Measurements from ENCODE around the gene DOCK9. TPM values are rescaled to one million over a fixed set of nuclear protein-coding genes. Genes with fewer than 3 reads are reported as not detected.
A peak's percentile ranks its signal among the peaks of the same experiment; 100 is the strongest.

The DOCK9 gene
- total RNA-seq, 1 donor = 44.5 TPM

DNA sequence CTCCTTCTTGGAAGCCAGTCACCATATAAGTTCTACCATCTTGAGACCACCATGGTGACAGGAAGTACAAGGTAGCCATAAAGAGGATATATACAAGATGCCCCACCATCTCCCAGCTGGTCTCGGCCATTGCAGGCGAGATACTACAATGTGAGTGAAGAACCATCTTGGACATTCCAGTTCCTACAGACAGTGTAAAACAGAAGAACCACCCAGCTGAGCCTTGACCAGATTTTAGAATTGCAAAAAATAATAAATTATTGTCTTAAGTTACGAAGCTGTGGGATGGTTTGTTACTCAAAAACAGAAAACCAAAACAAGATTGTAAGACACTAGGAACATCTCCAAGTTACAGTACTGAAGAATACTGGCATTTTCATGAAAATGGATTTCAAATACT, 43.6 kb downstream of the DOCK9 start:
- H3K27ac ChIP-seq (ENCODE audit: low read depth, low read length) = no peak overlapping the region
- no peaks in the 10 kb centered on the region for H3K79me2 ChIP-seq (ENCODE audit: insufficient read depth, low read length)
- no peaks in the 10 kb centered on the region for H3K27me3 ChIP-seq (ENCODE audit: insufficient read depth, low read length)
- H3K9me3 ChIP-seq (ENCODE audit: low read depth, low read length) = peaks cover 5% of the 10 kb centered on the region
- H3K36me3 ChIP-seq (ENCODE audit: insufficient read depth, low read length) = no peaks in the 10 kb centered on the region
- no peak overlapping the region for H3K4me2 ChIP-seq (ENCODE audit: insufficient read depth, low read length)
- no peak overlapping the region for H3K4me3 ChIP-seq (ENCODE audit: insufficient read depth, low read length)
- TF ChIP-seq CTCF (IDR thresholded peaks at IDR 0.05; ENCODE audit: extremely low read depth, low read depth, low read length) = no peak
- no peak for DNase-seq (ENCODE audit: insufficient read length, low spot score, missing footprints)
- no peak overlapping the region for H2AFZ ChIP-seq (ENCODE audit: low read length)
- H4K20me1 ChIP-seq (ENCODE audit: insufficient read depth, low read length) = no peaks in the 10 kb centered on the region
- no peaks in the 10 kb centered on the region for H3K4me1 ChIP-seq (ENCODE audit: insufficient read depth, low read length)

DNA sequence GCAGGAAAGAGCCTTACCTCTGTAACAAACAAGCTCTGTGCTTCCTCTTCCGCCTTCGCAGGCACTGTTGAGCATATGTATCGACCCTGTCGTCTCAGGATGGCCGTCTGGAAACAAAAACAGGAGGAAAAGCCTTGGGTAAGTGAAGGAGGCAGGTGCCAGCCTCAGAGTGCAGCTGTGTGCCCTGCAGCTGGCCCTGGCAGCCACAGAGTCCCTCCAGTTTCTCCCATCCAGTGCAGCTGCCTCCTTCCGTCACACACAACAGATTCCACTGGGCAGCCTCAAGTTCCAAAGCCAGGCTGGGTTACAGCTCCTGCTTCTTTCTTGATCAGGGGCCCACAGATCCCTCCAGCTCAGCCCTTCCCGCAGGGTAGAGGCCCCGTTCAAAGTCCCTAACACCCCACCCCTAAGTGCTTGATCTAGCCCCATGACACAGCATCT, 47.7 kb downstream of the DOCK9 start:
- H3K36me3 ChIP-seq (ENCODE audit: insufficient read depth, low read length) = no peaks in the 10 kb centered on the region
- H3K4me1 ChIP-seq (ENCODE audit: insufficient read depth, low read length) = peaks cover 16% of the 10 kb centered on the region
- no peak overlapping the region for H3K27ac ChIP-seq (ENCODE audit: low read depth, low read length)
- no peak overlapping the region for H3K4me3 ChIP-seq (ENCODE audit: insufficient read depth, low read length)
- peaks cover 5% of the 10 kb centered on the region for H3K9me3 ChIP-seq (ENCODE audit: low read depth, low read length)
- no peak for TF ChIP-seq CTCF (IDR thresholded peaks at IDR 0.05; ENCODE audit: extremely low read depth, low read depth, low read length)
- H4K20me1 ChIP-seq (ENCODE audit: insufficient read depth, low read length) = no peaks in the 10 kb centered on the region
- H3K79me2 ChIP-seq (ENCODE audit: insufficient read depth, low read length) = no peaks in the 10 kb centered on the region
- H3K27me3 ChIP-seq (ENCODE audit: insufficient read depth, low read length) = no peaks in the 10 kb centered on the region
- DNase-seq (ENCODE audit: insufficient read length, low spot score, missing footprints) = no peak
- no peak overlapping the region for H3K4me2 ChIP-seq (ENCODE audit: insufficient read depth, low read length)
- no peak overlapping the region for H2AFZ ChIP-seq (ENCODE audit: low read length)

- Histone ChIP-seq H3K27me3 (ENCODE audit: insufficient read depth, low read length) (no peaks in the 10 kb centered on the region), H3K4me3 (ENCODE audit: insufficient read depth, low read length) (no peak overlapping the region), H4K20me1 (ENCODE audit: insufficient read depth, low read length) (no peaks in the 10 kb centered on the region), H2AFZ (ENCODE audit: low read length) (no peak overlapping the region), H3K9me3 (ENCODE audit: low read depth, low read length) (no peaks in the 10 kb centered on the region), H3K4me1 (ENCODE audit: insufficient read depth, low read length) (peaks cover 16% of the 10 kb centered on the region), H3K79me2 (ENCODE audit: insufficient read depth, low read length) (no peaks in the 10 kb centered on the region), H3K4me2 (ENCODE audit: insufficient read depth, low read length) (peak overlapping the region; percentile 55), H3K27ac (ENCODE audit: low read depth, low read length) (peak overlapping the region; percentile 48), H3K36me3 (ENCODE audit: insufficient read depth, low read length) (no peaks in the 10 kb centered on the region)
- no peak for TF ChIP-seq CTCF (IDR thresholded peaks at IDR 0.05; ENCODE audit: extremely low read depth, low read depth, low read length)
- no peak for DNase-seq (ENCODE audit: insufficient read length, low spot score, missing footprints)
These were observed 49.6 kb downstream of the DOCK9 start for GRCh38 chr13:98927951-98928927.

- Histone ChIP-seq H3K4me3 (ENCODE audit: insufficient read depth, low read length) (no peak overlapping the region), H3K27me3 (ENCODE audit: insufficient read depth, low read length) (no peaks in the 10 kb centered on the region), H3K9me3 (ENCODE audit: low read depth, low read length) (no peaks in the 10 kb centered on the region), H2AFZ (ENCODE audit: low read length) (no peak overlapping the region), H4K20me1 (ENCODE audit: insufficient read depth, low read length) (no peaks in the 10 kb centered on the region), H3K4me1 (ENCODE audit: insufficient read depth, low read length) (peaks cover 16% of the 10 kb centered on the region), H3K79me2 (ENCODE audit: insufficient read depth, low read length) (no peaks in the 10 kb centered on the region), H3K27ac (ENCODE audit: low read depth, low read length) (no peak overlapping the region), H3K4me2 (ENCODE audit: insufficient read depth, low read length) (no peak overlapping the region), H3K36me3 (ENCODE audit: insufficient read depth, low read length) (no peaks in the 10 kb centered on the region)
- TF ChIP-seq CTCF (IDR thresholded peaks at IDR 0.05; ENCODE audit: extremely low read depth, low read depth, low read length) = no peak
- DNase-seq (ENCODE audit: insufficient read length, low spot score, missing footprints) = no peak
These were observed 51.9 kb downstream of the DOCK9 start for GRCh38 chr13:98925949-98926348.

All from osteoblast (primary cell).